NCI-H2227 (cell line): Measurements from ENCODE around the gene PLEKHA6.
"Not testable (repeated sequence)": the region's sequence is repeated elsewhere in the genome, so short reads cannot be mapped to it uniquely, and the experiment has no call there.

ENCODE experiments used
- DNase-seq: peaks from one replicate; lab custom pipeline; 2025; ENCODE audit not compliant: unreplicated experiment; lab: John Stamatoyannopoulos, UW

The PLEKHA6 gene

GRCh38 chr1:204318324-204318723 is 41.4 kb downstream of the PLEKHA6 start:
- no peak for DNase-seq

- no peak for DNase-seq
These were observed 42.6 kb downstream of the PLEKHA6 start for GRCh38 chr1:204317170-204317569.

GRCh38 chr1:204316164-204316563 is 43.6 kb downstream of the PLEKHA6 start:
- no peak for DNase-seq

GRCh38 chr1:204314893-204315658 is 44.7 kb downstream of the PLEKHA6 start:
- DNase-seq, result no peak

- DNase-seq, result no peak
These were observed 45.4 kb downstream of the PLEKHA6 start for GRCh38 chr1:204314171-204314892.

- DNase-seq, result no peak
These were observed 46.1 kb downstream of the PLEKHA6 start for GRCh38 chr1:204313675-204314074.

- not testable (repeated sequence) for DNase-seq
These were observed 48.8 kb downstream of the PLEKHA6 start for GRCh38 chr1:204310970-204311369.

GRCh38 chr1:204308023-204308628 is 51.6 kb downstream of the PLEKHA6 start:
- DNase-seq, result no peak

- DNase-seq, result peak; percentile 11
These were observed 52.3 kb downstream of the PLEKHA6 start for GRCh38 chr1:204307334-204307883.

GRCh38 chr1:204306076-204306475 is 53.7 kb downstream of the PLEKHA6 start:
- DNase-seq, result no peak

- no peak for DNase-seq
These were observed 55.7 kb downstream of the PLEKHA6 start for GRCh38 chr1:204304067-204304466.

GRCh38 chr1:204302769-204303168 is 57.0 kb downstream of the PLEKHA6 start:
- DNase-seq, result no peak

GRCh38 chr1:204301171-204301957 is 58.4 kb downstream of the PLEKHA6 start:
- DNase-seq, result no peak

GRCh38 chr1:204299814-204300365 is 59.8 kb downstream of the PLEKHA6 start:
- DNase-seq, result no peak

GRCh38 chr1:204296431-204296988 is 63.2 kb downstream of the PLEKHA6 start:
- no peak for DNase-seq

- DNase-seq, result no peak
These were observed 64.1 kb downstream of the PLEKHA6 start for GRCh38 chr1:204295671-204296070.

GRCh38 chr1:204294357-204294756 is 65.4 kb downstream of the PLEKHA6 start:
- no peak for DNase-seq

- no peak for DNase-seq
These were observed 66.0 kb downstream of the PLEKHA6 start for GRCh38 chr1:204293605-204294337.

GRCh38 chr1:204292740-204293139 is 67.0 kb downstream of the PLEKHA6 start:
- no peak for DNase-seq

GRCh38 chr1:204289280-204289679 is 70.4 kb downstream of the PLEKHA6 start:
- no peak for DNase-seq
